ES-I3 (cell line): ENCODE data around the gene GPX7.

Experiments
- H3K36me3 ChIP-seq: 2 replicates; pipeline ENCODE4 v1.6.1; 2013; ENCODE audit warnings: mild to moderate bottlenecking, low read length, control low read depth, moderate library complexity; ENCODE audit not compliant: insufficient read depth
- H3K4me1 ChIP-seq: 2 replicates; pipeline ENCODE4 v1.6.1; 2013; ENCODE audit warnings: mild to moderate bottlenecking, control low read depth, low read length; ENCODE audit not compliant: insufficient read depth
- H3K9ac ChIP-seq: 2 replicates; pipeline ENCODE4 v1.6.1; 2013; ENCODE audit warnings: low read depth, mild to moderate bottlenecking, low read length, moderate library complexity
- H3K9me3 ChIP-seq: 2 replicates; pipeline ENCODE4 v1.6.1; 2013; ENCODE audit warnings: mild to moderate bottlenecking, low read length, moderate library complexity; ENCODE audit not compliant: control insufficient read depth, insufficient read depth

GPX7 gene

GRCh38 chr1:52629325-52629643 lies 27.1 kb downstream of the GPX7 start:
- no peak overlapping the region for H3K9ac ChIP-seq
- no peaks in the 10 kb centered on the region for H3K36me3 ChIP-seq
- no peaks in the 10 kb centered on the region; the same call in 1 of the 2 replicates for H3K4me1 ChIP-seq
- H3K9me3 ChIP-seq: 0 out of 2 replicates have a peak, but pooled peaks cover 4% of the 10 kb centered on the region

GRCh38 chr1:52629667-52630066 lies 27.5 kb downstream of the GPX7 start:
- Histone ChIP-seq H3K9ac (no peak overlapping the region), H3K36me3 (no peaks in the 10 kb centered on the region), H3K4me1 (no peaks in the 10 kb centered on the region; the same call in 1 of the 2 replicates), H3K9me3 (0 out of 2 replicates have a peak, but pooled peaks cover 5% of the 10 kb centered on the region)

- H3K9me3 ChIP-seq: 0 out of 2 replicates have a peak, but pooled peaks cover 5% of the 10 kb centered on the region
- no peaks in the 10 kb centered on the region for H3K36me3 ChIP-seq
- H3K4me1 ChIP-seq: no peaks in the 10 kb centered on the region; the same call in 1 of the 2 replicates
- no peak overlapping the region for H3K9ac ChIP-seq
These were observed 29.7 kb downstream of the GPX7 start for GRCh38 chr1:52631759-52632331.

GRCh38 chr1:52632732-52633290 lies 30.6 kb downstream of the GPX7 start, which contains the start of gene SHISAL2A:
Gene SHISAL2A, plus strand, starts transcription at chr1:52633168. Its CDS starts 326 bp downstream, at chr1:52633494.
- Histone ChIP-seq H3K4me1 (no peaks in the 10 kb centered on the region; the same call in 1 of the 2 replicates), H3K36me3 (no peaks in the 10 kb centered on the region), H3K9me3 (0 out of 2 replicates have a peak, but pooled peaks cover 5% of the 10 kb centered on the region), H3K9ac (peak within 1 kb of the TSS; percentile 34; the same call in 1 of the 2 replicates)

DNA sequence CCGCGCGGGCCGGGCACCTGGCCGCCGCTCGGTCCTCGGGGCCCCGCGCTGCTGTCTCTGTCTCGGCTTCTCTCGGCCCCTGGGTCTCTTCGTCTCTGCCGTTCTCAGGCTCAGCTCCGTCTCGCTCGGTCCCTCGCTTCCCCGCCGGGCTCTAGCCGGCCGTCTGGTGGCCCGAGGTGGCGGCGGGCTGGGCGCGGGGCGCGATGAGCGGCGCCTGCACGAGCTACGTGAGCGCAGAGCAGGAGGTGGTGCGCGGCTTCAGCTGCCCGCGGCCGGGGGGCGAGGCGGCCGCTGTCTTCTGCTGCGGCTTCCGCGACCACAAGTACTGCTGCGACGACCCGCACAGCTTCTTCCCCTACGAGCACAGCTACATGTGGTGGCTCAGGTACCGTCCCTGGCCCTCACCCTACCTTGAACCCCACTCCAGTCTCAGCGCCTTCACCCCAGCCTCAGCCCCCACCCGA lies 31.2 kb downstream of the GPX7 start:
- Histone ChIP-seq H3K36me3 (no peaks in the 10 kb centered on the region), H3K4me1 (no peaks in the 10 kb centered on the region; the same call in 1 of the 2 replicates), H3K9me3 (0 out of 2 replicates have a peak, but pooled peaks cover 5% of the 10 kb centered on the region), H3K9ac (peak overlapping the region; percentile 28; the same call in 1 of the 2 replicates)

DNA sequence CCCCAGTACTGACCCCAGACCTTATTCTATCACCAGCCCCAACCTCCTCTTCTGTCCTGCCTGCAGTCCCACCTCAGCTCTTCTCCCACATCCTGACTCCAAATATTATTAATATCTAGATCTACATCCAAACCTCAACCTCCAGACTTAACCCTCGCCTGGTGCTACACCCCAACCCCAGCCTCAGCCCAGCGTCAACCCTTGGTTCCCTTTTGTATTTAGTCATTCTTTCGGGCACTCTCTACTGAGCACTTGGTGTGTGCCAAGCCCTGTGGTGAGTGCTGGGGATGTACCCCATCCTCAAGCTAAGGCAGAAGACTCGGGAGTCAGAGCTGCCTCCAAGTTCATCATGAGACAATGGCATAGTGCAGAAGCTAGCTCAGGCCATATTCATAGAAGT lies 31.9 kb downstream of the GPX7 start:
- Histone ChIP-seq H3K36me3 (no peaks in the 10 kb centered on the region), H3K9me3 (0 out of 2 replicates have a peak, but pooled peaks cover 5% of the 10 kb centered on the region), H3K4me1 (no peaks in the 10 kb centered on the region; the same call in 1 of the 2 replicates), H3K9ac (no peak overlapping the region)

GRCh38 chr1:52635321-52636089 lies 33.3 kb downstream of the GPX7 start:
- Histone ChIP-seq H3K36me3 (no peaks in the 10 kb centered on the region), H3K4me1 (no peaks in the 10 kb centered on the region; the same call in 1 of the 2 replicates), H3K9ac (no peak overlapping the region), H3K9me3 (0 out of 2 replicates have a peak, but pooled peaks cover 5% of the 10 kb centered on the region)

DNA sequence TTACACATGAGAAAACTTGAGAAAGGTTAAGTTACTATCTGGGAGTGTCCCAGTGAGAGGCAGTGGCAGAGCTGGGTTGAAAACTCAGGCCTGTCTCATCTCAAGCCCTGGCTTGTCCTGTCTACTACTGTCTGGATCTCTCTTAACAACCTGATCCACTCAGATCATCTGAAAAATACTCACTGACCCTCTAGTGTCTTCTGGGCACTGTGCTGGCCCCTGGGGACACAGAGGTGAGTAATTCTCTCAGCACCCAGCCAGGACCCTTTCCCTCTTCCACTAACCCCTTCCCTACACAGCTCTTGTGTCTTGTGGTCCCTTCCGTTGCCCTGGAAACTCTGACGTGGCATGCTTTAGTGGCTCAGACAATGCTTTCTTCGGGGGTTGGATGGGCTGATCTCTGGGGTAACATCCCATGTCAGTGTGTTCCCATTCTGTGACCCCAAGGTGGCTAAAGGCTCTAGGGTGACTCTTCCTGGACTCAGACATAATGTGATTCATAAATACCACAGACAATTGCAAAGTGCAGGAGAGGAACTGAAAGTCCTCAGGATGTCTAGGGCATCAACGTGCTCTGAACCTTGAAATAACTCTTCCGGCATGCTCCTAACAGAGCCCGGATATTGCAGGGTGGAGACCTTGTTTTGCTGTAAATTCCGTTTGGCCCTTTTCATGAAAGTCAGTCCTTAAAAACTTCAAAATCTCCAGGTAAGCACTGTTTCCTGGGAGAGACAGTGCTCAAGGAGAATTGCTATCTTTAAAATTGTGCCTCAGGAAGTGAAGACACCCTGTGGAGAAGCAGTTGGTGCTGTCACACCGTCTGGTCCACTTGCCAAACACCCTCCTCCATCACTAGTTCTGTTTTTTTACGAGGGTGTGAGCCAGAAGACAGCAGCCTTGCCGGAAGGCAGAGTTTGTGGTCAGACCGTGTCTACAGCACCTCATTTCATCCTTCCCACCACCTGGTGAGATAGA lies 34.8 kb downstream of the GPX7 start:
- Histone ChIP-seq H3K36me3 (no peaks in the 10 kb centered on the region), H3K4me1 (no peaks in the 10 kb centered on the region; the same call in 1 of the 2 replicates), H3K9me3 (0 out of 2 replicates have a peak, but pooled peaks cover 5% of the 10 kb centered on the region), H3K9ac (no peak overlapping the region)

DNA sequence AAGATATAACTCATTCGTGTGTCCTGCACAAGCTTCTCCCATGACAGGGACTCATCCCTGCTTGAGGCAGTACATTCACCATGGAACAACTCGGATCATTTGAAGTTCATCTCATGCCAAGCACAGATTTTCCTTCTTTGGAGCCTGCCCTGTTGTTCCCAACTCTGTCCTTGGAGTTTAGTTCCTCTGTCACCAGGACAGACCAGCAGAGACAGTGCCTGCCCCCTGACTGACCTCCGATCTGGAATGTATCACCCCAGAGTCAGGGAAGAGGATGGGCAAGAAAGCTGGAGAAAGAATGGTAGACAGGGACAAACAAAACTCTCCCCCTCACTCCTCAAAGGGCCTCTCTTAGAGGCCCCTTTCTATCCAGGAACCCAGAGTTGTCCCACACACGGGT lies 35.8 kb downstream of the GPX7 start:
- Histone ChIP-seq H3K4me1 (no peaks in the 10 kb centered on the region), H3K36me3 (no peaks in the 10 kb centered on the region), H3K9ac (no peak overlapping the region), H3K9me3 (0 out of 2 replicates have a peak, but pooled peaks cover 5% of the 10 kb centered on the region)

GRCh38 chr1:52640697-52641096 lies 38.5 kb downstream of the GPX7 start:
- no peak overlapping the region for H3K9ac ChIP-seq
- no peaks in the 10 kb centered on the region for H3K36me3 ChIP-seq
- H3K9me3 ChIP-seq: no peaks in the 10 kb centered on the region
- no peaks in the 10 kb centered on the region for H3K4me1 ChIP-seq

GRCh38 chr1:52641307-52641706 lies 39.1 kb downstream of the GPX7 start:
- no peaks in the 10 kb centered on the region for H3K36me3 ChIP-seq
- H3K9ac ChIP-seq: no peak overlapping the region
- H3K9me3 ChIP-seq: no peaks in the 10 kb centered on the region
- no peaks in the 10 kb centered on the region for H3K4me1 ChIP-seq

DNA sequence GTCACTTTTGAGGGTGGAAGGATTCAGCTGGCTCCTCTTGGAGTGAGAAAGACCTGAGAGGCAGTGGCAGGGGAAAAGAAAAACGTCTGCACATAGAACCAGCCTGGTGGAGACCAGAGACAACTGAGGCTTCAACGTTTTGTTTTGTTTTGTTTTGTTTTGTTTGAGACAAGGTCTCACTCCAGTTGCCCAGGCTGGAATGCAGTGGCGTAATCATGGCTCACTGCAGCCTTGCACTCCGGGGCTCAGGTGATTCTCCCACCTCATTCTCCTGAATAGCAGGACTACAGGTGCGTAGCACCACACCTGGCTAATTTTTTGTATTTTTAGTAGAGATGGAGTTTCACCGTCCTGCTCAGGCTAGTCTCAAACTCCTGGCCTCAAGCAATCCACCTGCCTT lies 43.1 kb downstream of the GPX7 start:
- Histone ChIP-seq H3K36me3 (no peaks in the 10 kb centered on the region), H3K9ac (no peak overlapping the region), H3K9me3 (no peaks in the 10 kb centered on the region), H3K4me1 (no peaks in the 10 kb centered on the region)

- Histone ChIP-seq H3K36me3 (no peaks in the 10 kb centered on the region), H3K9ac (no peak overlapping the region), H3K4me1 (no peaks in the 10 kb centered on the region), H3K9me3 (no peaks in the 10 kb centered on the region)
These were observed 49.7 kb downstream of the GPX7 start for GRCh38 chr1:52651904-52652303.
